ENCODE data around the gene MAN2B2. TPM values are rescaled to one million over a fixed set of nuclear protein-coding genes. Genes with fewer than 3 reads are reported as not detected.

Gene MAN2B2
- total RNA-seq, 1 experiment from 2014 or later = 5.9 TPM

GRCh38 chr4:6605605-6606004, 30.6 kb downstream of the MAN2B2 start:
- no peak overlapping the region for H3K9ac ChIP-seq (ENCODE audit: extremely low read depth, insufficient read length, low read length)
- H2BK120ac ChIP-seq (ENCODE audit: low read depth, low read length, poor library complexity, severe bottlenecking) = no peak overlapping the region
- H3K4me1 ChIP-seq (ENCODE audit: insufficient read depth, low read length) = no peaks in the 10 kb centered on the region
- H4K20me1 ChIP-seq (ENCODE audit: control insufficient read depth, insufficient read depth, insufficient read length) = no peaks in the 10 kb centered on the region
- no peak overlapping the region for H3K27ac Mint-ChIP-seq
- no peak overlapping the region for H3K27ac ChIP-seq (ENCODE audit: insufficient read length, low read depth, low read length)
- no peaks in the 10 kb centered on the region for H3K9me3 ChIP-seq (ENCODE audit: control insufficient read depth, low read depth, low read length)
- no peak overlapping the region for H4K5ac ChIP-seq (ENCODE audit: insufficient read length, low read depth, low read length)
- no peaks in the 10 kb centered on the region for H3K79me2 ChIP-seq (ENCODE audit: insufficient read depth, low read length)
- no peak overlapping the region for H2BK5ac ChIP-seq (ENCODE audit: insufficient read length, low read length)
- H3K27me3 ChIP-seq (ENCODE audit: insufficient read depth, low read length) = no peaks in the 10 kb centered on the region
- no peak overlapping the region for H3T11ph ChIP-seq (ENCODE audit: low read length)
- H3K27me3 Mint-ChIP-seq (ENCODE audit: low read depth) = peaks cover 8% of the 10 kb centered on the region
- H3K18ac ChIP-seq (ENCODE audit: insufficient read length, low read depth, low read length) = no peak overlapping the region
- no peak overlapping the region for H2BK15ac ChIP-seq (ENCODE audit: low read depth, low read length)
- no peak for DNase-seq
- no peak overlapping the region for H3K23ac ChIP-seq (ENCODE audit: insufficient read length, low read depth, low read length)
- H3K4me3 Mint-ChIP-seq = no peak overlapping the region
- H4K91ac ChIP-seq (ENCODE audit: insufficient read length, low read depth, low read length) = no peak overlapping the region
- no peak overlapping the region for H2BK20ac ChIP-seq (ENCODE audit: low read depth, low read length, poor library complexity, severe bottlenecking)
- no peaks in the 10 kb centered on the region for H3K79me1 ChIP-seq (ENCODE audit: insufficient read depth, low read depth, low read length, poor library complexity, severe bottlenecking)
- no peak overlapping the region for H4K8ac ChIP-seq (replicated peaks; ENCODE audit: insufficient read length, low read depth, low read length)
- H3K9me3 Mint-ChIP-seq = peaks cover 12 to 17% of the 10 kb centered on the region in 2 experiments
- no peak overlapping the region for H2BK12ac ChIP-seq (ENCODE audit: insufficient read length, low read depth, low read length)
- WGBS (ENCODE audit: extremely low coverage, insufficient read length, low lambda C conversion rate) = no CpG with 5 or more reads among the region's 2 CpGs
- peaks cover 0 to 5% of the 10 kb centered on the region in 2 experiments; a peak in 1 of 4 replicates for H3K4me1 Mint-ChIP-seq
- H3K23me2 ChIP-seq (ENCODE audit: insufficient read length, low read depth, low read length, poor library complexity, severe bottlenecking) = no peaks in the 10 kb centered on the region
- H3K4me2 ChIP-seq (ENCODE audit: insufficient read depth, insufficient read length, low read length) = no peak overlapping the region
- H3K36me3 Mint-ChIP-seq (ENCODE audit: insufficient read depth in 1 of 3, low read depth in 3 of 3) = peaks cover 7 to 34% (median 29%) of the 10 kb centered on the region in 3 experiments
- TF ChIP-seq CTCF (conservative IDR thresholded peaks at IDR 0.05) = no peak
- H3K14ac ChIP-seq (ENCODE audit: insufficient read depth, low read length) = no peak overlapping the region
- H3K56ac ChIP-seq (ENCODE audit: insufficient read length, low read depth, low read length) = no peak overlapping the region
- H3K4ac ChIP-seq (ENCODE audit: low read depth, low read length) = no peak overlapping the region
- no peak overlapping the region for H2AFZ ChIP-seq (ENCODE audit: low read length)
- no peak overlapping the region for H2AK5ac ChIP-seq (ENCODE audit: insufficient read length, low read length)

Data from H9 (cell line).